Neural progenitor cell (in vitro differentiated cells): Measurements from ENCODE around the gene TLDC2. TPM values are rescaled to one million over a fixed set of nuclear protein-coding genes. Genes with fewer than 3 reads are reported as not detected.

Source experiments
- DNase-seq: peaks from one replicate; pipeline ENCODE4 v3.0.0-alpha.2; 2016; ENCODE audit warnings: low spot score
- H2AFZ ChIP-seq: fragments of 200-600 bp; sonication (generic); replicated peaks from 2 replicates; pipeline ENCODE4 v1.6.1; 2016; ENCODE audit warnings: antibody characterized with exemption
- H3F3A ChIP-seq: fragments of 200-600 bp; sonication (generic); 2 replicates; pipeline ENCODE4 v1.6.1; 2016; ENCODE audit warnings: antibody characterized with exemption, low read depth
- H3K27ac ChIP-seq: fragments of 200-600 bp; sonication (generic); 2 replicates; pipeline ENCODE4 v1.5.1; 2016; ENCODE audit warnings: mild to moderate bottlenecking
- H3K27me3 ChIP-seq: fragments of 200-600 bp; sonication (generic); 2 replicates; pipeline ENCODE4 v1.6.1; 2016; ENCODE audit warnings: mild to moderate bottlenecking, moderate library complexity
- H3K36me3 ChIP-seq: fragments of 200-600 bp; sonication (generic); 2 replicates; pipeline ENCODE4 v1.5.1; 2016
- H3K4me1 ChIP-seq: fragments of 200-600 bp; sonication (generic); 2 replicates; pipeline ENCODE4 v1.6.1; 2016; ENCODE audit warnings: mixed run types
- H3K4me2 ChIP-seq: fragments of 200-600 bp; sonication (generic); 2 replicates; pipeline ENCODE4 v1.6.1; 2016
- H3K4me3 ChIP-seq: fragments of 200-600 bp; sonication (generic); 2 replicates; pipeline ENCODE4 v1.5.1; 2016
- H3K79me2 ChIP-seq: fragments of 200-600 bp; sonication (generic); 2 replicates; pipeline ENCODE4 v1.6.1; 2016; ENCODE audit warnings: low read depth
- H3K9ac ChIP-seq: fragments of 200-600 bp; sonication (generic); 2 replicates; pipeline ENCODE4 v1.6.1; 2016
- H3K9me3 ChIP-seq: fragments of 200-600 bp; sonication (generic); 2 replicates; pipeline ENCODE4 v1.5.1; 2016; ENCODE audit warnings: low read depth
- H4K20me1 ChIP-seq: fragments of 200-600 bp; sonication (generic); 2 replicates; pipeline ENCODE4 v1.6.1; 2016; ENCODE audit warnings: low read depth
- H3K27ac Mint-ChIP-seq: 3 replicates; pipeline ENCODE4 v1.8.0; 2021; ENCODE audit warnings: mixed read lengths
- H3K27me3 Mint-ChIP-seq: 2 replicates; pipeline ENCODE4 v1.8.0; 2022; ENCODE audit warnings: low read depth, mild to moderate bottlenecking, inconsistent platforms, moderate library complexity, mixed read lengths; ENCODE audit not compliant: insufficient read depth
- H3K36me3 Mint-ChIP-seq: 3 replicates; pipeline ENCODE4 v1.8.0; 2021; ENCODE audit warnings: mixed read lengths
- H3K4me1 Mint-ChIP-seq: 3 replicates; pipeline ENCODE4 v1.8.0; 2021; ENCODE audit warnings: mixed read lengths
- H3K4me3 Mint-ChIP-seq: 3 replicates; pipeline ENCODE4 v1.8.0; 2021; ENCODE audit warnings: mild to moderate bottlenecking, moderate library complexity, mixed read lengths
- H3K9me3 Mint-ChIP-seq: 3 replicates; pipeline ENCODE4 v1.8.0; 2020; ENCODE audit warnings: mixed read lengths
- CTCF ChIP-seq: fragments of 200-600 bp; sonication (generic); IDR thresholded peaks from 2 replicates; pipeline ENCODE4 v1.5.1; 2017; ENCODE audit warnings: antibody characterized with exemption, mild to moderate bottlenecking
- EZH2 ChIP-seq: fragments of 200-600 bp; sonication (generic); IDR thresholded peaks from 2 replicates; pipeline ENCODE4 v1.6.1; 2017; ENCODE audit warnings: antibody characterized with exemption, mild to moderate bottlenecking, moderate library complexity
- EZH2phosphoT487 ChIP-seq: fragments of 200-600 bp; sonication (generic); IDR thresholded peaks from 2 replicates; pipeline ENCODE4 v1.6.1; 2017; ENCODE audit warnings: antibody characterized with exemption
- total RNA-seq: library from RNA; depleted of rRNA; stranded (reverse); fragments of >200 nt; gene quantifications from 2 replicates; pipeline ENCODE4 v1.2.3, GENCODE V29; 2015; ENCODE audit warnings: low replicate concordance

The TLDC2 gene
- total RNA-seq, 1 donor from 2014 or later: 2.4 TPM

- Mint-ChIP-seq H3K27me3 (peaks cover 12% of the 10 kb centered on the region), H3K9me3 (no peaks in the 10 kb centered on the region), H3K4me1 (no peaks in the 10 kb centered on the region), H3K27ac (no peak overlapping the region), H3K4me3 (no peak overlapping the region), H3K36me3 (no peaks in the 10 kb centered on the region)
- no peaks in the 10 kb centered on the region for H3K9me3 ChIP-seq
- no peak overlapping the region for H2AFZ ChIP-seq
- H3F3A ChIP-seq: no peaks in the 10 kb centered on the region
- no peaks in the 10 kb centered on the region for H3K27me3 ChIP-seq
- no peaks in the 10 kb centered on the region for H3K79me2 ChIP-seq
- no peaks in the 10 kb centered on the region for H3K36me3 ChIP-seq
- H3K4me2 ChIP-seq: no peak overlapping the region
- no peak for DNase-seq
- H3K9ac ChIP-seq: no peak overlapping the region
- H3K4me1 ChIP-seq: no peaks in the 10 kb centered on the region
- no peak for TF ChIP-seq EZH2phosphoT487
- TF ChIP-seq CTCF: no peak
- TF ChIP-seq EZH2: no peak
- H4K20me1 ChIP-seq: no peaks in the 10 kb centered on the region
- H3K27ac ChIP-seq: no peak overlapping the region
- H3K4me3 ChIP-seq: no peak overlapping the region
Observed at GRCh38 chr20:36876473-36876833, 515 bp downstream of the TLDC2 start.

GRCh38 chr20:36878941-36879340, 3.0 kb downstream of the TLDC2 start:
- no peak overlapping the region for H3K9ac ChIP-seq
- H3F3A ChIP-seq: no peaks in the 10 kb centered on the region
- no peaks in the 10 kb centered on the region for H3K36me3 Mint-ChIP-seq
- peaks cover 10% of the 10 kb centered on the region for H3K27me3 Mint-ChIP-seq
- H3K9me3 Mint-ChIP-seq: no peaks in the 10 kb centered on the region
- H3K79me2 ChIP-seq: no peaks in the 10 kb centered on the region
- no peaks in the 10 kb centered on the region for H3K27me3 ChIP-seq
- H3K4me2 ChIP-seq: no peak overlapping the region
- no peak overlapping the region for H3K27ac Mint-ChIP-seq
- no peaks in the 10 kb centered on the region for H4K20me1 ChIP-seq
- H3K4me3 ChIP-seq: no peak overlapping the region
- H3K27ac ChIP-seq: no peak overlapping the region
- no peaks in the 10 kb centered on the region for H3K36me3 ChIP-seq
- no peaks in the 10 kb centered on the region for H3K4me1 ChIP-seq
- no peak for TF ChIP-seq EZH2
- no peak for TF ChIP-seq EZH2phosphoT487
- no peak for TF ChIP-seq CTCF
- H3K9me3 ChIP-seq: no peaks in the 10 kb centered on the region
- DNase-seq: no peak
- no peaks in the 10 kb centered on the region for H3K4me1 Mint-ChIP-seq
- H2AFZ ChIP-seq: no peak overlapping the region
- H3K4me3 Mint-ChIP-seq: no peak overlapping the region

- H3K27ac ChIP-seq: no peak overlapping the region
- no peak for DNase-seq
- no peaks in the 10 kb centered on the region for H3K9me3 Mint-ChIP-seq
- no peaks in the 10 kb centered on the region for H3K36me3 ChIP-seq
- H3K4me3 Mint-ChIP-seq: no peak overlapping the region
- H3K79me2 ChIP-seq: no peaks in the 10 kb centered on the region
- peaks cover 3% of the 10 kb centered on the region for H3F3A ChIP-seq
- no peaks in the 10 kb centered on the region for H3K36me3 Mint-ChIP-seq
- no peak overlapping the region for H2AFZ ChIP-seq
- H3K4me1 Mint-ChIP-seq: peaks cover 3% of the 10 kb centered on the region
- H3K27ac Mint-ChIP-seq: no peak overlapping the region
- H3K4me1 ChIP-seq: no peaks in the 10 kb centered on the region
- H3K4me2 ChIP-seq: no peak overlapping the region
- no peak overlapping the region for H3K4me3 ChIP-seq
- H3K9me3 ChIP-seq: no peaks in the 10 kb centered on the region
- H3K27me3 ChIP-seq: no peaks in the 10 kb centered on the region
- H4K20me1 ChIP-seq: no peaks in the 10 kb centered on the region
- H3K27me3 Mint-ChIP-seq: peaks cover 10% of the 10 kb centered on the region
- no peak overlapping the region for H3K9ac ChIP-seq
- TF ChIP-seq CTCF (no peak), EZH2 (no peak)
Observed at GRCh38 chr20:36880741-36881250, 4.9 kb downstream of the TLDC2 start.
